ENCODE results near the gene KIF12. TPM values are rescaled to one million over a fixed set of nuclear protein-coding genes. Genes with fewer than 3 reads are reported as not detected.

The KIF12 gene
- total and polyA plus RNA-seq, 2 of the 13 experiments (the other 11 are each of a cell fraction or from before 2014, with no cell fraction given), result 1.8 to 12.5 TPM

GRCh38 chr9:114082017-114082762, 16.9 kb downstream of the KIF12 start (continued):
- peak; percentile 80; the same call in 1 of the 2 replicates for TF ChIP-seq MIXL1 (CRISPR knock-in tag; IDR thresholded peaks at IDR 0.05)
- TF ChIP-seq IKZF4 (CRISPR knock-in tag; IDR thresholded peaks at IDR 0.05; ENCODE audit: borderline replicate concordance, low read depth, not compliant biosample characterization), result peak; percentile 54
- no peak; the same call in 1 of the 2 replicates for TF ChIP-seq MTA1 (CRISPR knock-in tag; IDR thresholded peaks at IDR 0.05; ENCODE audit: borderline replicate concordance)
- peak; percentile 40; the same call in 1 of the 2 replicates for TF ChIP-seq ZFP37 (CRISPR knock-in tag; IDR thresholded peaks at IDR 0.05; ENCODE audit: borderline replicate concordance)
- no peak for TF ChIP-seq RFX5 (IDR thresholded peaks at IDR 0.05; ENCODE audit: low read depth, low read length)
- peak; percentile 87 for TF ChIP-seq TGIF2 (CRISPR knock-in tag; IDR thresholded peaks at IDR 0.05)
- TF ChIP-seq IRF1 (CRISPR knock-in tag; IDR thresholded peaks at IDR 0.05; ENCODE audit: low read depth), result no peak
- no peak for TF ChIP-seq KAT2B (IDR thresholded peaks at IDR 0.05; ENCODE audit: borderline replicate concordance, low read depth, low read length)
- TF ChIP-seq, protein P1, sequence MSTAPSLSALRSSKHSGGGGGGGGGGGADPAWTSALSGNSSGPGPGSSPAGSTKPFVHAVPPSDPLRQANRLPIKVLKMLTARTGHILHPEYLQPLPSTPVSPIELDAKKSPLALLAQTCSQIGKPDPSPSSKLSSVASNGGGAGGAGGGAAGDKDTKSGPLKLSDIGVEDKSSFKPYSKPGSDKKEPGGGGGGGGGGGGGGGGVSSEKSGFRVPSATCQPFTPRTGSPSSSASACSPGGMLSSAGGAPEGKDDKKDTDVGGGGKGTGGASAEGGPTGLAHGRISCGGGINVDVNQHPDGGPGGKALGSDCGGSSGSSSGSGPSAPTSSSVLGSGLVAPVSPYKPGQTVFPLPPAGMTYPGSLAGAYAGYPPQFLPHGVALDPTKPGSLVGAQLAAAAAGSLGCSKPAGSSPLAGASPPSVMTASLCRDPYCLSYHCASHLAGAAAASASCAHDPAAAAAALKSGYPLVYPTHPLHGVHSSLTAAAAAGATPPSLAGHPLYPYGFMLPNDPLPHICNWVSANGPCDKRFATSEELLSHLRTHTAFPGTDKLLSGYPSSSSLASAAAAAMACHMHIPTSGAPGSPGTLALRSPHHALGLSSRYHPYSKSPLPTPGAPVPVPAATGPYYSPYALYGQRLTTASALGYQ (CRISPR knock-in tag; IDR thresholded peaks at IDR 0.05), result 0 out of 2 replicates have a peak, but pooled peaks have one; percentile 1
- TF ChIP-seq NFAT5 (CRISPR knock-in tag; IDR thresholded peaks at IDR 0.05), result no peak
- TF ChIP-seq, protein P2, sequence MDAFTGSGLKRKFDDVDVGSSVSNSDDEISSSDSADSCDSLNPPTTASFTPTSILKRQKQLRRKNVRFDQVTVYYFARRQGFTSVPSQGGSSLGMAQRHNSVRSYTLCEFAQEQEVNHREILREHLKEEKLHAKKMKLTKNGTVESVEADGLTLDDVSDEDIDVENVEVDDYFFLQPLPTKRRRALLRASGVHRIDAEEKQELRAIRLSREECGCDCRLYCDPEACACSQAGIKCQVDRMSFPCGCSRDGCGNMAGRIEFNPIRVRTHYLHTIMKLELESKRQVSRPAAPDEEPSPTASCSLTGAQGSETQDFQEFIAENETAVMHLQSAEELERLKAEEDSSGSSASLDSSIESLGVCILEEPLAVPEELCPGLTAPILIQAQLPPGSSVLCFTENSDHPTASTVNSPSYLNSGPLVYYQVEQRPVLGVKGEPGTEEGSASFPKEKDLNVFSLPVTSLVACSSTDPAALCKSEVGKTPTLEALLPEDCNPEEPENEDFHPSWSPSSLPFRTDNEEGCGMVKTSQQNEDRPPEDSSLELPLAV (CRISPR knock-in tag; conservative IDR thresholded peaks at IDR 0.05; ENCODE audit: low read depth), result no peak
- TF ChIP-seq TSC22D2 (CRISPR knock-in tag; IDR thresholded peaks at IDR 0.05; ENCODE audit: borderline replicate concordance), result 0 out of 2 replicates have a peak, but pooled peaks have one; percentile 41
- TF ChIP-seq SCMH1 (CRISPR knock-in tag; IDR thresholded peaks at IDR 0.05; ENCODE audit: borderline replicate concordance), result no peak
- no peak for TF ChIP-seq MLLT10 (CRISPR knock-in tag; IDR thresholded peaks at IDR 0.05)
- TF ChIP-seq DPF2 (CRISPR knock-in tag; IDR thresholded peaks at IDR 0.05; ENCODE audit: borderline replicate concordance, low read depth), result peak; percentile 51; the same call in 1 of the 2 replicates
- no peak for TF ChIP-seq ZNF790 (CRISPR knock-in tag; IDR thresholded peaks at IDR 0.05; ENCODE audit: borderline replicate concordance)
- no peak for TF ChIP-seq ZNF775 (CRISPR knock-in tag; IDR thresholded peaks at IDR 0.05; ENCODE audit: borderline replicate concordance)
- no peak for TF ChIP-seq SMARCE1 (IDR thresholded peaks at IDR 0.05; ENCODE audit: borderline replicate concordance)
- TF ChIP-seq ZNF292 (CRISPR knock-in tag; IDR thresholded peaks at IDR 0.05; ENCODE audit: borderline replicate concordance, low read depth), result no peak
- peak; percentile 73; the same call in 1 of the 2 replicates for TF ChIP-seq HDAC2 (CRISPR knock-in tag; IDR thresholded peaks at IDR 0.05)
